ENCODE data around the gene CDON.

The CDON gene

GRCh38 chr11:125954945-125955640, 107.6 kb downstream of the CDON start:
- no peak for DNase-seq

GRCh38 chr11:125954123-125954944, 108.3 kb downstream of the CDON start:
- DNase-seq: no peak

GRCh38 chr11:125953401-125953935, 109.2 kb downstream of the CDON start:
- no peak for DNase-seq

GRCh38 chr11:125952973-125953372, 109.7 kb downstream of the CDON start:
- no peak for DNase-seq

GRCh38 chr11:125952559-125952958, 110.1 kb downstream of the CDON start:
- DNase-seq: no peak

GRCh38 chr11:125951731-125952130, 110.9 kb downstream of the CDON start:
- DNase-seq: no peak

- no peak for DNase-seq
Measured at GRCh38 chr11:125950696-125951651, 111.7 kb downstream of the CDON start.

- DNase-seq: no peak
Measured at GRCh38 chr11:125950178-125950490, 112.5 kb downstream of the CDON start.

GRCh38 chr11:125949271-125950177, 113.1 kb downstream of the CDON start:
- no peak for DNase-seq

GRCh38 chr11:125948278-125949051, 114.2 kb downstream of the CDON start:
- no peak for DNase-seq

- no peak for DNase-seq
Measured at GRCh38 chr11:125947419-125948277, 115.0 kb downstream of the CDON start.

- DNase-seq: no peak
Measured at GRCh38 chr11:125946712-125947418, 115.8 kb downstream of the CDON start.

GRCh38 chr11:125945797-125946520, 116.7 kb downstream of the CDON start, which contains the start of gene VSIG10L2:
VSIG10L2 (plus strand) TSS chr11:125946044; CDS start chr11:125946056, 12 bp downstream.
- no peak for DNase-seq

- no peak for DNase-seq
Measured at GRCh38 chr11:125945011-125945796, 117.5 kb downstream of the CDON start.

GRCh38 chr11:125944350-125945010, 118.2 kb downstream of the CDON start:
- DNase-seq: no peak

- DNase-seq: no peak
Measured at GRCh38 chr11:125943661-125944349, 118.9 kb downstream of the CDON start.

All from activated gamma-delta T cell treated with Interleukin-2 at 50 U/mL for 16 hours (primary cell).